HG03108 (cell line): Measurements from ENCODE around the gene COX7C.
A peak's percentile ranks its signal among the peaks of the same experiment; 100 is the strongest.
"Not testable (repeated sequence)": the region's sequence is repeated elsewhere in the genome, so short reads cannot be mapped to it uniquely, and the experiment has no call there.

ENCODE experiments used
- ATAC-seq: cut with Tn5 transposase; IDR thresholded peaks from one replicate; pipeline ENCODE4 v1.9.1; 2021; ENCODE audit warnings: moderate library complexity; ENCODE audit not compliant: unreplicated experiment

Gene COX7C

GRCh38 chr5:86617756-86618576, at the start of gene COX7C:
Gene COX7C (plus strand): TSS chr5:86617941. CDS start chr5:86618056, 115 bp downstream.
- peak; percentile 99 for ATAC-seq

DNA sequence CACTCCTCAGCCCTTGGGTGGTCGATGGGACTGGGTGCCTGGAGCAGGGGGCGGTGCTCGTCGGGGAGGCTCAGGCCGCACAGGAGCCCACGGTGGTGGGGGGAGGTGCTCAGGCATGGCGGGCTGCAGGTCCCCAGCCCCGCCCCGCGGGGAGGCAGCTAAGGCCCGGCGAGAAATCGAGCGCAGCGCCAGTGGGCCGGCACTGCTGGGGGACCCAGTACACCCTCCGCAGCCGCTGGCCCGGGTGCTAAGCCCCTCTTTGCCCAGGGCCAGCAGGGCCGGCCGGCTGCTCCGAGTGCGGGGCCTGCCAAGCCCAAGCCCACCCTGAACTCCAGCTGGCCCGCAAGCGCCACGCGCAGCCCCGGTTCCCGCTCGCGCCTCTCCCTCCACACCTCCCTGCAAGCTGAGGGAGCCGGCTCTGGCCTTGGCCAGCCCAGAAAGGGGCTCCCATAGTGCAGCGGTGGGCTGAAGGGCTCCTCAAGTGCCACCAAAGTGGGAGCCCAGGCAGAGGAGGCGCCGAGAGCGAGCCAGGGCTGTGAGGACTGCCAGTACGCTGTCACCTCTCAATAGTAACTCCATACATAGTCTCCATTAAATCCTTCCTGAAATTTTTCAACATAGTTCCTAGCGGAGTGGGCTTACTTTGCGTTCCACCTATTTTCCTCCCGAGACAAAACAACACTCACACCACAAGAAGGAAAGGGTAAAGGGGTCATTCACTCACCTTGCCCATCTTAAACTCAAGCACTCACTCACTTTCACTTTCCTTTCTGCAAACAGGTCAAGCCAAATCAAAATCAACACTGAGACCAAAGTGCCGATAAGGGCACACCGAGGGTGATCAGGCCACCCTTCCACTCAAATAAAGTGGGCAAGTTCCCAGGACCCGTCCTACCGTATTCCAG, 48.0 kb upstream of the COX7C start:
- ATAC-seq, result not testable (repeated sequence)

GRCh38 chr5:86570427-86571083, 47.2 kb upstream of the COX7C start:
- no peak for ATAC-seq

GRCh38 chr5:86571109-86571508, 46.6 kb upstream of the COX7C start:
- ATAC-seq, result not testable (repeated sequence)

DNA sequence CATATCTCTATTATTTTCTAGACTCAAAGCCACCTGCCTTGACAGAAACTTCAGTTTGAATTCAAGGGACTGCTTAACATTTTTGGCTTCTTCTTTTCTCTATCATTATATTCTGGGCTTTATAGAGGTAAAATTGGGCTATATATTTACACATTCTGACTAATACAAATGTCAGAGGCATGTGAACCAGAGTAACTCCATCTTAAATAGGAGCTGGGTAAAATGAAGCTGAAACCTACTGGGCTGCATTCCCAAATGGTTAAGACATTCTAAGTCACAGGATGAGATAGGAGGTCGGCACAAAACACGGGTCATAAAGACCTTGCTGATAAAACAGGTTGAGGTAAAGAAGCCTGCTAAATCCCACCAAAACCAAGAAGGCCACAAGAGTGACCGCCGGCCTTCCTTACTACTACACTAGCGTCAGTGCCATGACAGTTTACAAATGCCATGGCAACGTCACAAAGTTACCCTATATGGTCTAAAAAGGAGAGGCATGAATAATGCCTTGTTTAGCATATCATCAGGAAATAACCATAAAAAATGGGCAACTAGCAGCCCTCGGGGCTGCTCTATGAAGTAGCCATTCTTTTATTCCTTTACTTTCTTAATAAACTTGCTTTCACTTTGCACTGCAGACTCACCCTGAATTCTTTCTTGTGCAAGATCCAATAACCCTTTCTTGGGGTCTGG, 44.8 kb upstream of the COX7C start:
- no peak for ATAC-seq

GRCh38 chr5:86579502-86579901, 38.2 kb upstream of the COX7C start:
- no peak for ATAC-seq

DNA sequence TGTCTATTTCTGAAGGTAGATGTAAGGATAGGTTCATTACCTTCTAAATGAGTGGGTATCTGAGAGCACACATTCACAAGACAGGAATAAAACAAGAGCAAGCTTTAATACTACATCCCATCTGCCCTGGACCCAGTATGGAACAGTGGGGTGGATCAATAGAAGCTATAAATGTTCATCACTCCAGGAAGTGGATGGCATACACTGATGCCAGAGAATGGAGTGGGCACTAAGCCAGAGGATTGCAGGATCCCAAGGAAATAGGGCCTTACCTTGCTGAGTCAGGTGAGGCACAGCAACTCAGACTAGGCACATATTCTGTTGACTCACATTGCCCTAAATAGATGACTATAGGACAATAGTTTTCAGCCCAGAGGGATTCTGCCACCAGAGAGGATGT, 21.3 kb upstream of the COX7C start:
- ATAC-seq, result no peak

DNA sequence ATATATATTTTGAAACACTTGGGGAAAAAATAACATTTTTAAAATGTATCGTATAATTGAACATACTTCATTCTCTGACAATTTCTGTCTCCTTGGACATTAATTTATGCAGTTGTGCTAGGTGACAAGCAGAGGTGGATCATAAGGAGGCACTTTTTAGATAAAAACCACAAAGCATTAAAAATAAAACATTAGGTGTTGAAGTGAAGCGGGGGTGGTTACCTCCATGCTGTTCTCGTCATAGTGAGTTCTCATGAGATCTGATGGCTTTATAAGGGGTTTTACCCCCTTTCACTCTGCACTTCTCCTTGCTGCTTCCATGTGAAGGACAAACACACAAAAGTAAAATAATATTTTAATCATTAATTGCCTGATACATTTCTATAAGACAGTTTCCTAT, 11.9 kb upstream of the COX7C start:
- no peak for ATAC-seq

DNA sequence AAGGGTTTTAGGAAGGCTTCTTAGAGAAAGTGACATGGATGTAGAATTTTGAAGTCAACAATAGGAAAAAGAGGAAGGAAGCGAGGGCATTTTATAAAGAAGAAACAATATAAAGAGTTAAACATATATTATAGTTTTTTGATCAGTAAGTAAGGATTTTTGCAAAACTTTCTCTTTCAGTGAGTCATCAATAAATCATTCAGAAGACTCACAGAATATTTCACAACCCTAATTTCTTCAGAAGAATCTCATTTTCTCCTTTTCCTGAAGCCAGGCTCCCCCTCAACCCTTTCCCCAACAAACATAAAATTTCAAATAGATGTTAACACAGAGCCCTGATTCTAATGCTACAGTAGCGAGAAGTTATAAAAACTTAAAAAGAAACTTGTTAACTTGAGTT, 4.3 kb upstream of the COX7C start:
- ATAC-seq, result no peak

GRCh38 chr5:86617309-86617755, 409 bp upstream of the COX7C start:
- ATAC-seq, result no peak

- no peak for ATAC-seq
Measured at GRCh38 chr5:86623785-86624483, 6.2 kb downstream of the COX7C start.

DNA sequence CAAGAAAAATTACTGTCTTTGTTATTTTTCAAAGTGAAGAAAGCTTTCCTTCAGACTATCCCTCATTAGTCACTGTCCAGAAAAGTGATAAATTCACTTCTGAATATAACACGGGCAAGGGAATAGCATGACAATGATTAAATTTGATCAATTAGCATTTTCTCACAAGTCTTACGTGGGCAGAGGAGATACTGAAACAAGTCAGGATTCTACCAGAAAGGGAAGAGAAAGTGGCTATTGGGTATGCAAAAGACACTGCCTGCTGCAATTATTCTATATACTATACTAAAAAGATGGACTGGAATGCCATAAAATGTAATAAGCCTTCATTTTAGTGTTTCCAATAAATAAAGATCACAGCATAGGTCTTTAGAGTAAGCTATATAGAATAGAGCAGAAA, 7.4 kb downstream of the COX7C start:
- no peak for ATAC-seq

GRCh38 chr5:86626149-86626548, 8.4 kb downstream of the COX7C start:
- no peak for ATAC-seq

DNA sequence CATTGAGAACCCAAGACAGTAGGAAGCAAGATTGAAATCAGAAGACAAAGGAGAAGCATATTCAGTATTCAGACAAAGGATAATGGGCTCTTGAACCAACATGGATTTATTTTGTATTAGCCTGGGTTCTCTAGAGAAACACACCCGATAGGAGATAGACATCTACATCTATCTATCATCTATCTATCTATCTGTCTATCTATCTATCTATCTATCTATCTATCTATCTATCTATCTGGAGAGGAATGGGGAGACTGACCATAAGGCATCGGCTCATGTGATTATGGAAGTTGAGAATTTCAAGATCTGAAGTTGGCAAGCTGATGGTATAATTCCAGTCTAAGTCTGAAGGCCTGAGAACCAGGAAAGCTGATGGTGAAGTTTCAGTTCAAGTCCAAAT, 13.4 kb downstream of the COX7C start:
- ATAC-seq, result no peak

DNA sequence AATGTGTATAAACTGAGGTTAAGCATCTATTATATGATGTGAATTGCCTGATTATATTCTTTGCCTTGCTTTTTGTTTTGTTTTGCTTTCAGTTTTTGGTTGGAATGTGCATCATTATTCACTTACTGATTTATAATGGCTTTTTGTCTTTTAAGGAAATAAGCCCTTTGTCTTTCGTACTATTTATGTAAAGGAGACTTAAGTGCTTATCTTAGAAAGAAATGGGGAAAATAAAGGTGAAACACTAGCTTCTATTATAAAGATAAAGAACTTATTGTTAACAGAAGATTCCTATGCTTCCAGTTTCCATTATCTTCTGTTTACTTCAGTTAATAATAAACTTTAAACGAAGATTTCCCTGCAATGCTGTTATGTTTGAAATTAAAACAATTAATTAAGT, 23.3 kb downstream of the COX7C start:
- no peak for ATAC-seq

DNA sequence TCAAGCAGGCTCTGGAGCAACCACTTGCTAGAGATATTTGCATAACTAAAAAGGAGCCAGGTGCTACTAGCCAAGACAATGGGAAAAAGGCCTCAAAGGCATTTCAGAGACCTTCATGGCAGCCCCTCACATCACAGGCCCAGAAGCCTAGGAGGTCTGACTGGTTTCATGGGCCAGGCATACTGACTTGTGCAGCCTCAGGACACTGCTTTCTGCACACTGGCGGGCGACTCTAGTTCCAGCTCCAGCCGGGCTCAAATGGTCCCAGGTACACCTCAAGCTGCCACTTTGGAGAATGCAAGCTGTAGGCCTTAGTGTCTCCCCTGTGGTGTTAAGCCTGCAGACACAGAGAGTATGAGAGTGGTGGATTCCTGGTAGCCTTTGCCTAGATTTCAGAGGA, 27.1 kb downstream of the COX7C start:
- no peak for ATAC-seq

DNA sequence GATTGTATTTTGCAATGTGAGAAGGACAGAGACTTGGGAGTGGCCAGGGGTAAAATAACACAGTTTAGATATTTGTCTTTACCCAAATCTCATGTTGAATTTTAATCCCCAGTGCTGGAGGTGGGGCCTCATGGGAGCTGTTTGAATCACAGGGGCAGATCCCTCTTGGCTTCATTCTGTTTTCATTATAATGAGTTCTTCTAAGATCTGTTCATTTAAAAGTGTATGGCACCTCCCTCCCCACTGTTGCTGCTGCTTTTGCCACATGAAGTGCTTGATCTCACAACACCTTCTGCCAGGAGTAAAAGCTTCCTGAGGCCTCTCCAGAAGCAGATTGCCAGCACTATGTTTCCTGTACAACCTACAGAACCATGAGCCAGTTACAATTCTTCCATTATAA, 28.1 kb downstream of the COX7C start:
- ATAC-seq, result no peak

GRCh38 chr5:86646671-86647070, 28.9 kb downstream of the COX7C start:
- ATAC-seq, result no peak

DNA sequence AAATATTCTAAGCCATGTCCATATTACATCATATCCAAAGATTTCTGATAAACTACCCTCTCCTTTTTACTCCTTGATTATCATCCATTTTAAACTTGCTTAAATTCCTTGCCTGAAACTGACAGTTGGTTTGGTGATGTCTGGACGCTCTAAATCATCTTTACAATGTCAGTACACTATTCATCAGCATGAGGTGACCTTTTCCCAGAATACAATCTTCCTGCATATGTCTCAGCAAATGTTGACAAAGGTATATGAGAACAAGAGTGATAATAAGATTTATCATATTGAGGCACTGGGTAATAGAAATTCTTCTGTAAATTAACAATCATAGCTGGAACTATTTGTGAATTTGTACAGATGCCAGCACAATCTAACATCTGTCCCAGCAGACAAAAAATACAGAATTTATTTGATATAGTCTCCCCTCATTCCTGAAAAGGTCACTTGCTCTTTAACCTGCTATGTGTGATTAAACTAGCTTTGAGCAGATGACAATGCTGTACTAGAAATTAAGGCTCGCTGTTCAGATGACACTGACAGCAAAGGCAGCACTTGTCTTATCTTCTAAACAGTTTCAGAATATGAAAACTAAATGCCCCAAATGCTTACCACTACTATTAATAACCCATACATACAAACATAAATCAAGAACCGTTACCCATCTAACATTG, 32.2 kb downstream of the COX7C start:
- ATAC-seq, result no peak

DNA sequence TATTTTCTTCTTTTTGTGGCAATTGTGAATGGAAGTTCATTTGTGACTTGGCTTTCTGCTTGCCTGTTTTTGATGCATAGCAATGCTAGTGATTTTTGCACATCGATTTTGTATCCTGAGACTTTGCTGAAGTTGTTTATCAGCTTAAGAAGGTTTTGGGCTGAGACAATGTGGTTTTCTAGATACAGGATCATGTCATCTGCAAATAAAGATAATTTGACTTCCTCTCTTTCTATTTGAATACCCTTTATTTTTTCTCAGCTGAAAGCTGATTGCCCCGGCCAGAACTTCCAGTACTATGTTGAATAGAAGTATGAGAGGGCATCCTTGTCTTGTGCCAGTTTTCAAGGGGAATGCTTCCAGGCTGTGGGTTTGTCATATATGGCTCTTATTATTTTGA, 43.0 kb downstream of the COX7C start:
- ATAC-seq, result not testable (repeated sequence)
